HepG2 (cell line): ENCODE data around the gene GNA12.

ENCODE experiments used
- CREB1 ChIP-seq, 2 experiments: fragments of 450-650 bp in 1 of 2; IDR thresholded peaks; 2 replicates each; pipeline ENCODE4 v1.6.1; 2016 to 2017; ENCODE audit warnings: control low read depth in 1 of 2, mild to moderate bottlenecking in 1 of 2, missing compliant biosample characterization in 1 of 2, missing genetic modification characterization in 1 of 2
- GABPA ChIP-seq, 2 experiments: IDR thresholded peaks; 2 replicates each; pipeline ENCODE4 v1.6.1; 2011 to 2016; ENCODE audit warnings: low read depth in 2 of 2, low read length in 1 of 2, missing biosample characterization in 1 of 2, missing genetic modification characterization in 1 of 2
- MYNN ChIP-seq: sonication (generic); formaldehyde crosslinking; IDR thresholded peaks from 2 replicates; pipeline ENCODE4 v1.4.0; 2020; ENCODE audit warnings: mild to moderate bottlenecking, low read depth, missing genetic modification reagents
- NFRKB ChIP-seq: fragments of 450-650 bp; IDR thresholded peaks from 2 replicates; pipeline ENCODE4 v1.6.1; 2017
- POLR2A ChIP-seq, 2 experiments: IDR thresholded peaks; 2 replicates each; pipeline ENCODE4 v1.6.1; 2011; ENCODE audit warnings: low read depth in 2 of 2, low read length in 2 of 2, mild to moderate bottlenecking in 1 of 2, moderate library complexity in 1 of 2; ENCODE audit not compliant: insufficient read depth in 1 of 2
- POLR2G ChIP-seq: fragments of 200-400 bp; formaldehyde crosslinking; IDR thresholded peaks from 2 replicates; pipeline ENCODE4 v1.6.1; 2018; ENCODE audit warnings: mild to moderate bottlenecking, low read depth, low read length, moderate library complexity
- TF ChIP-seq, protein P1 (sequence below): sonication (generic); formaldehyde crosslinking; IDR thresholded peaks from 2 replicates; pipeline ENCODE4 v1.4.0; 2020; ENCODE audit warnings: missing genetic modification reagents

DNA sequence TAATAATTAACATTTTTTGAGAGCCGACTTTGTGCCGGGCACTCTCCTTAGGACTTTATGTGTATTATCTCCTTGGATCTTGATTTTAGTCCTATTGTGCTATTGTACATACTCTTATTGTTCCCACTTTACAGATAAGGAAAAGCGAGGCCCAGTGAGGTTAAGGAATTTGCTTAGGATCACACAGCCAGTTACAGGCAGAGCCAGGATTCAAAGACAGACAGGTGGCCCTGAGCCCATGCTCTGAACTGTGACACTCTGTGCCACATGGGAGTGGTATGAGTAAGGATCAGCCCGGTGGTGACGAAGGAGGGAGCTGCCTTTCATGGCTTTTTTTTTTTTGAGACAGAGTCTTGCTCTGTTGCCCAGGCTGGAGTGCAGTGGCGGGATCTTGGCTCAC lies 15.8 kb upstream of the GNA12 start:
- TF ChIP-seq POLR2G: no peak
- TF ChIP-seq MYNN: no peak
- TF ChIP-seq POLR2A (IDR thresholded peaks at IDR 0.05; ENCODE audit: insufficient read depth in 1 of 2, low read depth in 2 of 2, low read length in 2 of 2): no peak
- TF ChIP-seq, protein P1, sequence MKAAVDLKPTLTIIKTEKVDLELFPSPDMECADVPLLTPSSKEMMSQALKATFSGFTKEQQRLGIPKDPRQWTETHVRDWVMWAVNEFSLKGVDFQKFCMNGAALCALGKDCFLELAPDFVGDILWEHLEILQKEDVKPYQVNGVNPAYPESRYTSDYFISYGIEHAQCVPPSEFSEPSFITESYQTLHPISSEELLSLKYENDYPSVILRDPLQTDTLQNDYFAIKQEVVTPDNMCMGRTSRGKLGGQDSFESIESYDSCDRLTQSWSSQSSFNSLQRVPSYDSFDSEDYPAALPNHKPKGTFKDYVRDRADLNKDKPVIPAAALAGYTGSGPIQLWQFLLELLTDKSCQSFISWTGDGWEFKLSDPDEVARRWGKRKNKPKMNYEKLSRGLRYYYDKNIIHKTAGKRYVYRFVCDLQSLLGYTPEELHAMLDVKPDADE: no peak
- no peak for TF ChIP-seq CREB1 (IDR thresholded peaks at IDR 0.05)
- no peak for TF ChIP-seq CREB1 (CRISPR knock-in tag; IDR thresholded peaks at IDR 0.05)
- no peak for TF ChIP-seq NFRKB
- no peak for TF ChIP-seq GABPA (IDR thresholded peaks at IDR 0.05; ENCODE audit: low read depth, low read length)
- no peak for TF ChIP-seq GABPA (CRISPR knock-in tag; IDR thresholded peaks at IDR 0.05; ENCODE audit: low read depth)
